MM.1S (cell line): ENCODE data around the gene TMEM245.

Source experiments
- DNase-seq: peaks from one replicate; pipeline ENCODE4 v3.0.0-alpha.2; 2015
- H2AFZ ChIP-seq: fragments of 300-600 bp; sonication (generic); 2 replicates; pipeline ENCODE4 v1.6.0; 2016; ENCODE audit warnings: antibody characterized with exemption, low read length
- H3F3A ChIP-seq: fragments of 300-600 bp; sonication (generic); 2 replicates; pipeline ENCODE4 v1.6.1; 2016; ENCODE audit warnings: mild to moderate bottlenecking, antibody characterized with exemption, low read length, moderate library complexity, mixed read lengths; ENCODE audit not compliant: insufficient read depth
- H3K27ac ChIP-seq: fragments of 300-600 bp; sonication (generic); 2 replicates; pipeline ENCODE4 v1.5.1; 2016; ENCODE audit warnings: mild to moderate bottlenecking, low read length
- H3K27me3 ChIP-seq: fragments of 300-600 bp; sonication (generic); replicated peaks from 2 replicates; pipeline ENCODE4 v1.6.0; 2016; ENCODE audit warnings: low read length; ENCODE audit not compliant: insufficient read depth
- H3K36me3 ChIP-seq: fragments of 300-600 bp; sonication (generic); replicated peaks from 2 replicates; pipeline ENCODE4 v1.6.1; 2016; ENCODE audit warnings: mild to moderate bottlenecking, low read length, mixed read lengths; ENCODE audit not compliant: insufficient read depth
- H3K4me1 ChIP-seq: fragments of 300-600 bp; sonication (generic); 2 replicates; pipeline ENCODE4 v1.6.1; 2016; ENCODE audit warnings: low read length, mixed read lengths
- H3K4me2 ChIP-seq: fragments of 300-600 bp; sonication (generic); 2 replicates; pipeline ENCODE4 v1.6.0; 2016; ENCODE audit warnings: low read depth, low read length
- H3K4me3 ChIP-seq: fragments of 300-600 bp; sonication (generic); 2 replicates; pipeline ENCODE4 v1.5.1; 2016; ENCODE audit warnings: low read length, mixed read lengths
- H3K79me2 ChIP-seq: fragments of 300-600 bp; sonication (generic); 2 replicates; pipeline ENCODE4 v1.6.1; 2016; ENCODE audit warnings: mixed run types, low read length, mixed read lengths
- H3K9ac ChIP-seq: fragments of 300-600 bp; sonication (generic); 2 replicates; pipeline ENCODE4 v1.6.1; 2016; ENCODE audit warnings: low read length, mixed read lengths
- H3K9me2 ChIP-seq: fragments of 300-600 bp; sonication (generic); replicated peaks from 2 replicates; pipeline ENCODE4 v1.6.1; 2016; ENCODE audit warnings: mild to moderate bottlenecking, low read length, mixed read lengths; ENCODE audit not compliant: insufficient read depth
- H3K9me3 ChIP-seq: fragments of 300-600 bp; sonication (generic); replicated peaks from 2 replicates; pipeline ENCODE4 v1.6.1; 2016; ENCODE audit warnings: mild to moderate bottlenecking, low read length, mixed read lengths; ENCODE audit not compliant: insufficient read depth
- H4K20me1 ChIP-seq: fragments of 300-600 bp; sonication (generic); 2 replicates; pipeline ENCODE4 v1.6.1; 2016; ENCODE audit warnings: mild to moderate bottlenecking, low read length, moderate library complexity, mixed read lengths; ENCODE audit not compliant: insufficient read depth
- EZH2 ChIP-seq: fragments of 300-600 bp; sonication (generic); optimal IDR thresholded peaks from 2 replicates; pipeline ENCODE3; 2017; ENCODE audit warnings: low read depth, mild to moderate bottlenecking, antibody characterized with exemption, low read length, mixed read lengths
- EZH2phosphoT487 ChIP-seq: fragments of 300-600 bp; sonication (generic); IDR thresholded peaks from 2 replicates; pipeline ENCODE4 v1.6.1; 2018; ENCODE audit warnings: antibody characterized with exemption, low read length
- TF ChIP-seq, protein P1 (sequence below): fragments of 300-600 bp; sonication (generic); IDR thresholded peaks from 2 replicates; pipeline ENCODE4 v1.5.1; 2016; ENCODE audit warnings: antibody characterized with exemption, low read length, mixed read lengths

The TMEM245 gene

DNA sequence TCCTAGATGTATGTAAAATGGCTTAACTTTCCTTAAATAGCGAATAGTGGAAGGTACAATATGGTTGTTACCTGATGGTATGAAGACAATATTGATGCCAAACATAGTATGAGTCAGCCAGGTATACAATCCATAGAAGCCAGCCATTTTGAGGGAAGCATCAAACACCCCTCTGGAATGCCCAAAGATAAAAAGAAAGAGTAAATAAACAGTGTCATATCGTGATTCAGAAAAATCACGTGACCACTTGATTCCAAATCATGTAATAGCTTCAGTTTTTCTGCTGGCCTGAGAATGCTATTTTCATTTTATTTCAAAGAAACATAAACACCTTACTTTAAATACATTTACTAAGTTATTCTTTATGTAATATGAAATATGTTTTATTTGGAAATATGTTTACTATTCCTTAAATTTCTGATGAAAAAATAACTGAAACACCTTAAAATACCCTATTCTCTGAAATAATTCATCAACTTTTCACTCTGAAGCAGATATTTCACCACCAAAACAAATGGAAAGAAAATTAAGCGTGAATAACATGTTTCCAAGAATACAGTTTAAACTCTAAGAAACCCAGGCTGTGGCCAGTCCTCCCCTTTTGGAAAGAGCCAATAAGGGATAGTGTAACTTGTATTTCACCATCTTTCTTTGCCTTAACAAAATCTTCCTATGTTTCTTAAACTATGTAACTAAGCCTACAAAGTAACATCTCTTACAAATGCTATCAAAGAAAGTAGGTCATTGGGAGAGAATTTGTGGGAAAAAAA, 81.6 kb downstream of the TMEM245 start:
- H3K9me3 ChIP-seq, result no peaks in the 10 kb centered on the region
- DNase-seq, result no peak
- no peak overlapping the region for H2AFZ ChIP-seq
- no peak overlapping the region for H3K4me3 ChIP-seq
- H3K4me2 ChIP-seq, result no peak overlapping the region
- H3K4me1 ChIP-seq, result no peaks in the 10 kb centered on the region
- peaks cover 9% of the 10 kb centered on the region for H3K36me3 ChIP-seq
- no peaks in the 10 kb centered on the region for H3K27me3 ChIP-seq
- no peaks in the 10 kb centered on the region for H3K9me2 ChIP-seq
- no peak overlapping the region for H3K9ac ChIP-seq
- no peaks in the 10 kb centered on the region for H4K20me1 ChIP-seq
- H3K79me2 ChIP-seq, result no peaks in the 10 kb centered on the region
- TF ChIP-seq EZH2phosphoT487, result no peak
- no peak for TF ChIP-seq EZH2
- TF ChIP-seq, protein P1, sequence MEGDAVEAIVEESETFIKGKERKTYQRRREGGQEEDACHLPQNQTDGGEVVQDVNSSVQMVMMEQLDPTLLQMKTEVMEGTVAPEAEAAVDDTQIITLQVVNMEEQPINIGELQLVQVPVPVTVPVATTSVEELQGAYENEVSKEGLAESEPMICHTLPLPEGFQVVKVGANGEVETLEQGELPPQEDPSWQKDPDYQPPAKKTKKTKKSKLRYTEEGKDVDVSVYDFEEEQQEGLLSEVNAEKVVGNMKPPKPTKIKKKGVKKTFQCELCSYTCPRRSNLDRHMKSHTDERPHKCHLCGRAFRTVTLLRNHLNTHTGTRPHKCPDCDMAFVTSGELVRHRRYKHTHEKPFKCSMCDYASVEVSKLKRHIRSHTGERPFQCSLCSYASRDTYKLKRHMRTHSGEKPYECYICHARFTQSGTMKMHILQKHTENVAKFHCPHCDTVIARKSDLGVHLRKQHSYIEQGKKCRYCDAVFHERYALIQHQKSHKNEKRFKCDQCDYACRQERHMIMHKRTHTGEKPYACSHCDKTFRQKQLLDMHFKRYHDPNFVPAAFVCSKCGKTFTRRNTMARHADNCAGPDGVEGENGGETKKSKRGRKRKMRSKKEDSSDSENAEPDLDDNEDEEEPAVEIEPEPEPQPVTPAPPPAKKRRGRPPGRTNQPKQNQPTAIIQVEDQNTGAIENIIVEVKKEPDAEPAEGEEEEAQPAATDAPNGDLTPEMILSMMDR, result no peak
- no peaks in the 10 kb centered on the region for H3F3A ChIP-seq
- H3K27ac ChIP-seq, result no peak overlapping the region

DNA sequence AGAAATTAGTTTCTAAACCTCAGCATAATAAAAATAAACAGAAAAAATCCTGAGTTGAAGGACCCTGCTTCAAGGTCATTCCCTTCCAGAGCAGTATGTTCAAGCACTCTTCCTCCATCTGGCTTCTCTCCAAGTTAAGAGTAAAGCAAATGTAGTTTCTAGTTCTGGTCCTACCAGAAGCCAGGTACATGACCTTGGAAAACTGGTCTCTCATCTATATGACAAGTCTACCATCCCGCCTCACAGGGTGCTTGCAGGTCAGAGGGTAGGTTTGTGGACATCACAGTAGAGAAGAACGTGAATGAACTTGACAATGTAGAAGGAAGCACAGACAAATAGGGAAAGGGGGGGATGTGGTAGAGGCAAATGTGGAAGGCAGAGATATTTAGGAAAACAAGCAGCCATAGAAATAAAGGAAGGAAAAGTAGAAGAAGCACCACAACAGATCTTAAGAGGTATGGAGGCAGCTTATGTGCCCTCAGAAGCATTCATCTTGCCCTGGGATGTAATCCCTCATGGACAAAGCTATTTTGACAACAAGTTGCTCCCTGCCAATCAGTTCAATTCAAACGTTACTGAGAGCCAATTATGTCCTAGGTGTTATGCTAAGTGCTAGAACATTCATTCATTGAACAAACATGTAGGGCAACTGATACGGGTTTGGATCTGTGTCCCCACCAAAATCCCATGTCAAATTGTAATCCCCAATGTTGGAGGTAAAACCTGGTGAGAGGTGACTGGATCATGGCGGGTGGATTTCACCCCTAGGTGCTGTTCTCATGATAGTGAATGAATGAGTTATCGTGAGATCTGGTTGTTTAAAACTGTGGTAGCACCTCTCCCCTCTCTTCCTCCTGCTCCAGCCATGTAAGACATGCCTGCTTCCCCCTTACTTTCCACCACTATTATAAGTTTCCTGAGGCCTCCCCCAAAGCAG, 82.7 kb downstream of the TMEM245 start:
- Histone ChIP-seq H3K36me3 (peaks cover 9% of the 10 kb centered on the region), H3K4me1 (no peaks in the 10 kb centered on the region), H3K9me2 (no peaks in the 10 kb centered on the region), H3K9ac (no peak overlapping the region), H3K9me3 (no peaks in the 10 kb centered on the region), H2AFZ (no peak overlapping the region), H3F3A (no peaks in the 10 kb centered on the region), H3K79me2 (no peaks in the 10 kb centered on the region), H3K27ac (no peak overlapping the region), H3K4me3 (no peak overlapping the region), H3K27me3 (no peaks in the 10 kb centered on the region), H4K20me1 (no peaks in the 10 kb centered on the region), H3K4me2 (no peak overlapping the region)
- DNase-seq, result no peak
- TF ChIP-seq, protein P1, result no peak
- TF ChIP-seq EZH2, result no peak
- TF ChIP-seq EZH2phosphoT487, result no peak

DNA sequence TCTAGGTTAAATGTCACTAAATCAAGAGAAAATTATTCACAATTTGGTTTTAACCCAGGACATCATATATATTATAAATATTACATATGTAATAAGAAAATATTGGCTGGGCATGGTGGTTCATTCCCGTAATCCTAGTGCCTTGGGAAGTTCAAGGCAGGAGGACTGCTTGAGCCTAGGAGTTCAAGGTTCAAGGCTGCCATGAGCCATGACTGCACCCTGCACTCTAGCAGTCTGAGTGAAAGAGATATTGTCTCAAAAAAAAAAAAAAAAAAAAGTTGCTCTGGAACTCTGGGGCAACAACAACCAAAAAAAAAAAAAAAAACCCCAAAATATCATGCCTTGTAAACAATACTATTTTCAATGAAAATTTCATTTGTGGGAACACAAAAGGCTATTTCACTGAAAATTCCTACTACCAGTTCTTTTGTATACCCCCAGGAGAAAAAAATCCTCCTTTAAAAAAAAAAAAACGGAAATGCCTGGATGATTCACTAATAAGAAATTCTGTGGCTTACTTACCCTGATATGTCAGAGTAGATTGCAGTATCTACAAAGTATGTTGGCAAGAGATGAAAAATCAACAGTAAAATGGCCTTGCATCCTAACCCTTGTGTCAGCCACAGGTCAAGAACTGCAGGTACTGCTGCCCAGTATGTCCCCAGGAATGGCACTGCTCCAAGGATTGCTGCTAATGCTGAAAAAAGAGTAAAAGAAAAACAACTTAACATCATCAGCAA, 83.9 kb downstream of the TMEM245 start:
- Histone ChIP-seq H3K36me3 (peaks cover 9% of the 10 kb centered on the region), H3K27me3 (no peaks in the 10 kb centered on the region), H3F3A (no peaks in the 10 kb centered on the region), H3K4me3 (no peak overlapping the region), H3K9me3 (no peaks in the 10 kb centered on the region), H3K9me2 (no peaks in the 10 kb centered on the region), H3K4me2 (no peak overlapping the region), H4K20me1 (no peaks in the 10 kb centered on the region), H3K27ac (no peak overlapping the region), H3K4me1 (no peaks in the 10 kb centered on the region), H3K79me2 (no peaks in the 10 kb centered on the region), H2AFZ (no peak overlapping the region), H3K9ac (no peak overlapping the region)
- DNase-seq, result no peak
- TF ChIP-seq, protein P1, result no peak
- TF ChIP-seq EZH2phosphoT487 (no peak), EZH2 (no peak)
